Measurements from ENCODE around the gene COG5. TPM values are rescaled to one million over a fixed set of nuclear protein-coding genes. Genes with fewer than 3 reads are reported as not detected.

COG5 gene
- total and polyA plus RNA-seq, 9 of the 15 experiments (the other 6 are each of a cell fraction or from before 2014, with no cell fraction given), result 15.3 to 75.1 (median 56.4) TPM

DNA sequence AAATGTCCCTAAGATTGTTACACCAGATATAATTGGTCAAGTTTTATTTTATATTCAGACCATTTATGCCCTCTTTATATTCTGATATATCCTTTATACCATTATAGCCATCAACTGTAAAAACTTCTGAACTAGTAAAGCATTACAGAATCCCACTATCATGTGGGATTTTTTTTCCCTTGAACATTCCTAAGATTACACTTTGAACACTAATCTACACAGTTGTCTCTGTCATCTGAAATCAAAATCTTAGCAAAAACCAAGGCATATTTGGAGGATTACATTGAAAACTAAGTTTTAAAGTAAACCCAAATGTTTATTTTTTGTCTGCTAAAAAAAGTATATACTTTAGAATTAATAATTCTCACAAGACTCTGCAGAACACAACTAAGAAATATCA is 210.0 kb downstream of the COG5 start:
- CTCF ChIA-PET (ENCODE audit: low intra/inter-chr PET ratio), result no interaction called here
- no peaks in the 10 kb centered on the region for H3K36me3 ChIP-seq (ENCODE audit: control insufficient read depth, insufficient read depth, low read length)
- no peak for FAIRE-seq

DNA sequence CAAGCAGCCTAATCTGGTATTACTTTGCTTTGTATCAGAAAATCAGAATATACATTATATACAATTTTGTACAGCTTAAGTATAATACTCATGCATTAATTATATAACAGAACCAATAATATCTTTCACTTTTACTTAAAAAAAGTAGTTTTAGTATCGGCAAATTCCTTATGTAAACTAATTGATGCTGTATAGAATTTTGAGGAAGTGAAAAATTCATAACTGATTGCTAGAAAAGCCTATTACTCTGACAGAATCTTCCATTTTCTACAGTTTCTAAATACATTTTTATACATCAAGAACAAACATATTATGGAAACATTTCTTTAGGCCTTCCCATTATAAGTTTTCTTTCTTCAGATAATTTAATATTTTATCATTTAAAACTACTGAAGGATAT is 217.8 kb downstream of the COG5 start:
- Histone ChIP-seq H3K9ac (ENCODE audit: insufficient read depth in 1 of 2, low read depth in 2 of 2, low read length in 2 of 2) (no peak overlapping the region), H3K27ac (ENCODE audit: extremely low read depth, low read depth, low read length) (no peak overlapping the region), H3K9me3 (replicated peaks; ENCODE audit: control insufficient read depth, insufficient read depth, low read depth, low read length) (no peaks in the 10 kb centered on the region), H3K4me3 (no peak overlapping the region), H3K4me1 (replicated peaks in 1 of 2; ENCODE audit: control insufficient read depth in 2 of 2, insufficient read depth in 2 of 2, low read length in 2 of 2) (no peaks in the 10 kb centered on the region), H3K36me3 (ENCODE audit: control insufficient read depth, insufficient read depth, low read length) (no peaks in the 10 kb centered on the region), H3K79me2 (ENCODE audit: control insufficient read depth, insufficient read depth, low read length) (no peaks in the 10 kb centered on the region), H3K4me2 (ENCODE audit: insufficient read depth, low read length) (no peak overlapping the region), H3K27me3 (ENCODE audit: control insufficient read depth in 2 of 2, insufficient read depth in 2 of 2, low read length in 2 of 2) (no peaks in the 10 kb centered on the region), H3K9me1 (ENCODE audit: control insufficient read depth, insufficient read depth, low read length) (no peaks in the 10 kb centered on the region), H4K20me1 (replicated peaks; ENCODE audit: control insufficient read depth, insufficient read depth, low read length) (no peaks in the 10 kb centered on the region), H2AFZ (ENCODE audit: low read depth, low read length) (no peak overlapping the region)
- intact Hi-C loops (cut with micrococcal nuclease), result no loop called here
- in situ Hi-C loops (cut with MboI), result no loop called here
- DNase-seq (ENCODE audit: extremely low read depth in 1 of 4, low spot score in 3 of 4), result no peak
- 94% methylated on average over 1 of the region's 1 CpG for WGBS (ENCODE audit: insufficient coverage, low coverage, missing lambda C conversion rate)
- no TSS peak for BruUV-seq (replicated peaks)
- TF ChIP-seq ARNT (IDR thresholded peaks at IDR 0.05) (no peak), HNRNPLL (IDR thresholded peaks at IDR 0.05; ENCODE audit: low read depth, low read length, poor library complexity, severe bottlenecking) (no peak), ZNF695 (CRISPR knock-in tag; IDR thresholded peaks at IDR 0.05) (no peak), ZNF143 (CRISPR knock-in tag; IDR thresholded peaks at IDR 0.05) (no peak), ZFP91 (CRISPR knock-in tag; IDR thresholded peaks at IDR 0.05) (no peak)
- FAIRE-seq, result no peak
- ChIA-PET POLR2A (no interaction called here), CTCF (ENCODE audit: low intra/inter-chr PET ratio) (no interaction called here)
- ATAC-seq, result no peak

More for the DNA sequence above, 210.0 kb downstream of the COG5 start:
- Histone ChIP-seq H3K9me3 (replicated peaks; ENCODE audit: control insufficient read depth, insufficient read depth, low read depth, low read length) (no peaks in the 10 kb centered on the region), H3K9me1 (ENCODE audit: control insufficient read depth, insufficient read depth, low read length) (no peaks in the 10 kb centered on the region), H3K4me3 (no peak overlapping the region), H3K79me2 (ENCODE audit: control insufficient read depth, insufficient read depth, low read length) (no peaks in the 10 kb centered on the region), H3K4me1 (replicated peaks in 1 of 2; ENCODE audit: control insufficient read depth in 2 of 2, insufficient read depth in 2 of 2, low read length in 2 of 2) (no peaks in the 10 kb centered on the region), H2AFZ (ENCODE audit: low read depth, low read length) (no peak overlapping the region), H3K27ac (ENCODE audit: extremely low read depth, low read depth, low read length) (no peak overlapping the region), H3K9ac (ENCODE audit: insufficient read depth in 1 of 2, low read depth in 2 of 2, low read length in 2 of 2) (no peak overlapping the region), H3K4me2 (ENCODE audit: insufficient read depth, low read length) (no peak overlapping the region), H4K20me1 (replicated peaks; ENCODE audit: control insufficient read depth, insufficient read depth, low read length) (no peaks in the 10 kb centered on the region), H3K27me3 (ENCODE audit: control insufficient read depth in 2 of 2, insufficient read depth in 2 of 2, low read length in 2 of 2) (no peaks in the 10 kb centered on the region)
- in situ Hi-C loops (cut with MboI) (no loop called here), intact Hi-C loops (cut with micrococcal nuclease) (no loop called here)
- TF ChIP-seq ERF (CRISPR knock-in tag; IDR thresholded peaks at IDR 0.05), result no peak
- TF ChIP-seq NONO (IDR thresholded peaks at IDR 0.05; ENCODE audit: low read depth in 2 of 2, low read length in 1 of 2), result no peak
- no peak for TF ChIP-seq HOXB6 (CRISPR knock-in tag; IDR thresholded peaks at IDR 0.05; ENCODE audit: borderline replicate concordance)
- TF ChIP-seq ATF3 (IDR thresholded peaks at IDR 0.05), result no peak
- TF ChIP-seq ATF3 (CRISPR knock-in tag; conservative IDR thresholded peaks at IDR 0.05), result no peak
- TF ChIP-seq NR3C1 (CRISPR knock-in tag; IDR thresholded peaks at IDR 0.05), result no peak
- no TSS peak for BruUV-seq (replicated peaks)
- POLR2A ChIA-PET, result interaction anchor here (1.6 kb wide), 1 partner anchor 20 kb away, joined by 3 read pairs; no protein-coding TSS in a partner anchor
- DNase-seq (ENCODE audit: extremely low read depth in 1 of 4, low spot score in 3 of 4), result no peak
- no peak for ATAC-seq
